Amniotic epithelial cell (primary cell): ENCODE results near the gene BCL2A1.
"Not testable (repeated sequence)": the region's sequence is repeated elsewhere in the genome, so short reads cannot be mapped to it uniquely, and the experiment has no call there.

Experiments
- DNase-seq: peaks from one replicate; pipeline ENCODE4 v3.0.0-alpha.2; 2010; ENCODE audit warnings: low read depth

BCL2A1 gene

DNA sequence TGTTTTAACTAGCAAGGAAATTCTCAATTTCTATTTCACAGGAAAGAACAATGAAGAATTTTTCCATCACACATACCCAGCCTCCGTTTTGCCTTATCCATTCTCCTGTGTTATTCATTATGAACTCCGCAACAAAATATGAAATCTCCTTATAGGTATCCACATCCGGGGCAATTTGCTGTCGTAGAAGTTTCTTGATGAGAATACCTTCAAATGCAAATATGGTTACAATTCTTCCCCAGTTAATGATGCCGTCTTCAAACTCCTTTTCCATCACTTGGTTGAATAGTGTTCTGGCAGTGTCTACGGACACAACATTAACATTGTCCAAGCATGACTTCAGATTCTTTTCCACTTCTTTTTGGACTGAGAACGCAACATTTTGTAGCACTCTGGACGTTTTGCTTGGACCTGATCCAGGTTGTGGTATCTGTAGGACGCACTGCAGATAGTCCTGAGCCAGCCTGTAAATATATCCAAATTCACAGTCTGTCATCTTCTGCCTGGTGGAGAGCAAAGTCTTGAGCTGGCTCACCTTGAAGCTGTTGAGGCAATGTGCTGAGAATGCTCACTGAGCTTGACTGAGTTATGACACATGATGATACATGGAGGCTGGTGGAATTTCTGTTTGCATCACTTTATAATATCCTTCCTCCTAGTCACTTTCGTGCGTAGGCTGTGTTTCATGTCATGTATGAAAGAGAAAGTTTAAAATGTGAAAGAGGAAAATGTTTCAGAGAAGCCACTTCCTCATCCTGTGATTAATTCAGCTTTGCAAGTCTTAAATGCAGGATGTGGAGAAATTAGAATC lies at the start of gene BCL2A1:
Gene BCL2A1 (minus strand): TSS at position 573 of the 811 bp plus-strand sequence. CDS start 77 bp downstream, at position 496.
- DNase-seq, result peak; percentile 98

GRCh38 chr15:80020731-80021130 lies 49.7 kb upstream of the BCL2A1 start:
- no peak for DNase-seq

DNA sequence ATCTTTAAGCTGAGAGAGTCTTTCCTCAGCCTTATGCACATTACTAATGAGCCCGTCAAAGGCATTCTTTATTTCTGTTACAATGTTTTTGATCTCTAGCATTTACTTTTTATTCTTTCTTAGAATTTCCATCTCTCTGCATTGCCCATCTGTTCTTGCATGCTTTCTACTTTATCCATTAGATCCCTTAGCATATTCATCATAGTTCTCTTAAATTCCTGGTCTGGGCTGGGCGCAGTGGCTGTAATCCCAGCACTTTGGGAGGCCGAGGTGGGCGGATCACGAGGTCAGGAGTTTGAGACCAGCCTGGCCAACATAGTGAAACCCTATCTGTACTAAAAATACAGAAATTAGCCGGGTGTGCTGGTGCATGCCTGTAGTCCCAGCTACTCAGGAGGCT lies 49.2 kb upstream of the BCL2A1 start:
- not testable (repeated sequence) for DNase-seq

DNA sequence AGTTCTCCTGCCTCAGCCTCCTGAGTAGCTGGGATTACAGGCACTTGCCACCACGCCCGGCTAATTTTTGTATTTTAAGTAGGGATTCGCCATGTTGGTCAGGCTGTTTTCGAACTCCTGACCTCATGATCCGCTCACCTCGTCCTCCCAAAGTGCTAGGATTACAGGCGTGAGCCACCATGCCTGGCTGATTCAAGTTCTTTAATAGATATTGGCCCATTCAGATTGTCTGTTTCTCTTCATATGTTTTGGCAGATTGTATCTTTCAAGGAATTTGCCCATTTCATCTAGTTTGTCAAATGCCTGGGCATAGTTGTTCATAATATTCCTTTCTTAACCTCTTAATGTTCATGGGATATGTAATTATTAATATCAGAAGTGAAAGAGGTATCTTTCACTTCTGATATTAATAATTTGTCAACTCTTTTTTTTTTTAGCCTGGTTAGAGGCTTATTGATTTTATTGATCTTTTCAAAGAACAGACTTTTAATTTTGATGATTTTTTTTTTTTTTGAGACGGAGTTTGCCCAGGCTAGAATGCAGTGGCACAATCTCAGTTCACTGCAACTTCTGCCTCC lies 48.3 kb upstream of the BCL2A1 start:
- no peak for DNase-seq

GRCh38 chr15:80017139-80017538 lies 46.1 kb upstream of the BCL2A1 start:
- DNase-seq, result not testable (repeated sequence)

GRCh38 chr15:80016506-80016905 lies 45.5 kb upstream of the BCL2A1 start:
- DNase-seq, result not testable (repeated sequence)

- DNase-seq, result peak; percentile 32
These were observed 44.2 kb upstream of the BCL2A1 start for GRCh38 chr15:80015156-80015555.

GRCh38 chr15:80014186-80014585 lies 43.2 kb upstream of the BCL2A1 start:
- not testable (repeated sequence) for DNase-seq

DNA sequence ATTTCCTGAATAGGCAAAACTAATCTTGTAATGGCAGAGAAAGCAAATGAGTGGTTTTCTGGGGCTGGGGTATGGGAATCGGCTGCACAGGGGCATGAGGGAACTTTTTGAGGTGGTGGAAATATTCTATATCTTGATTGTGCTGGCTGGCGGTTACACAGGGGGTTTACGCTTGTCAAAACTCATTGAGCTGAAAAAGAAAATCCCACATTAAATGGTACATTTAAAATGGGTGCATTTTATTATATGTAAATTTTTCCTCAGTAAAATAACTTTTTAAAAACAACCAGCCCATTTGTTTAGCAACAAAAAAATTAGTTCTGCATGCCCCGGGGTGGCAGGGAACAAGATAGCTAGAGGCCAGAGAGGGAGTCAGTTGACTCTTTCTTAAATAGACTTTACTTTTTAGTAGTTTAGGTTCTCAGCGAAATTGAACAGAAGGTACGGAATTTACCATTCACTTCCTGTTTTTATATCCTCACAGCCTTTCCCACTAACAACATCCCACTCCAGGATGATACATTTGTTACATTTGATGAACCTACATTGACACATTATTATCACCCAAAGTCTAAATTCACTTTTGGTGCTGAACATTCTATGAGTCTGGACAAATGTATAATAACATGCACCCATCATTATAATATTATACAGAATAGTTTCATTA lies 41.2 kb upstream of the BCL2A1 start:
- DNase-seq, result no peak

- DNase-seq, result no peak
These were observed 40.6 kb upstream of the BCL2A1 start for GRCh38 chr15:80011596-80011995.

- peak; percentile 80 for DNase-seq
These were observed 40.1 kb upstream of the BCL2A1 start for GRCh38 chr15:80011041-80011523.

- DNase-seq, result no peak
These were observed 39.2 kb upstream of the BCL2A1 start for GRCh38 chr15:80010131-80010673.

- no peak for DNase-seq
These were observed 36.5 kb upstream of the BCL2A1 start for GRCh38 chr15:80007532-80007931.

DNA sequence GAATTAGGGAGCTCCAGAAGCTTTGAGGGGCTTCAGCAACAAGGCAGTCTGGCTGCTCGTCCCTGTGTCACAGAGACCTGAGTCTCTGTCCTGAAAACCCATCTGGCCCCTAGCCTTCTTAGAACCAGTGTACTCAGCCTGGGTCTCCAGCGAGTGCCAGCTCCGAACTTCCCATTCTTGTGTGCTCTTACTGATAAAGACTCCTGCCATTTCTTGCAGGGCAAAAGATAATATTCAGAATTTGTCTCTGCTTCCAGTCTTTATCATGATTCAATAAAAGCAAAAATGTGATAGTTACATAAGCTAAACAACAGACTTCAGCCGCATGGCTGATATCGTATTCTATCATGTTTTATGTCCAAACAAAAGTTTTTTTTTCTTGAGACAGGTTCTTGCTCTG lies 36.0 kb upstream of the BCL2A1 start:
- DNase-seq, result no peak

- DNase-seq, result no peak
These were observed 33.0 kb upstream of the BCL2A1 start for GRCh38 chr15:80003934-80004472.

- no peak for DNase-seq
These were observed 32.2 kb upstream of the BCL2A1 start for GRCh38 chr15:80003171-80003570.

- no peak for DNase-seq
These were observed 31.3 kb upstream of the BCL2A1 start for GRCh38 chr15:80002267-80002666.

GRCh38 chr15:79994615-79995014 lies 23.6 kb upstream of the BCL2A1 start:
- peak; percentile 71 for DNase-seq

GRCh38 chr15:79991826-79992225 lies 20.8 kb upstream of the BCL2A1 start:
- DNase-seq, result no peak

DNA sequence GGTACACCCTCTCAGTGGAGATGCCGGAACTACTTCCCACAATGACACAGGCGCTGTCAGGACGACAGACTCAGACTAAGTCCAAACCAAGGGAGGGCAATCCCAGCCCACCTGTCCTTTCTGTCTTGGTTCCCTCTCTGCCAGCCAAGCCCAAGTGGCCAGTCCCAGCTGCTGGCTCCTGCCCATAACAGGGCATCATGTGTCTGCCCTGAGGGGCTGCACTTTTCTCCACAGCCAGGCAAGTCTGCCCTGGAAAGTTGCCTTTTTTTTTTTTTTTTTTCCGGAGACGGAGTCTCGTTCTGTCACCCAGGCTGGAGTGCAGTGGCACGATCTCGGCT lies 20.0 kb upstream of the BCL2A1 start:
- no peak for DNase-seq

DNA sequence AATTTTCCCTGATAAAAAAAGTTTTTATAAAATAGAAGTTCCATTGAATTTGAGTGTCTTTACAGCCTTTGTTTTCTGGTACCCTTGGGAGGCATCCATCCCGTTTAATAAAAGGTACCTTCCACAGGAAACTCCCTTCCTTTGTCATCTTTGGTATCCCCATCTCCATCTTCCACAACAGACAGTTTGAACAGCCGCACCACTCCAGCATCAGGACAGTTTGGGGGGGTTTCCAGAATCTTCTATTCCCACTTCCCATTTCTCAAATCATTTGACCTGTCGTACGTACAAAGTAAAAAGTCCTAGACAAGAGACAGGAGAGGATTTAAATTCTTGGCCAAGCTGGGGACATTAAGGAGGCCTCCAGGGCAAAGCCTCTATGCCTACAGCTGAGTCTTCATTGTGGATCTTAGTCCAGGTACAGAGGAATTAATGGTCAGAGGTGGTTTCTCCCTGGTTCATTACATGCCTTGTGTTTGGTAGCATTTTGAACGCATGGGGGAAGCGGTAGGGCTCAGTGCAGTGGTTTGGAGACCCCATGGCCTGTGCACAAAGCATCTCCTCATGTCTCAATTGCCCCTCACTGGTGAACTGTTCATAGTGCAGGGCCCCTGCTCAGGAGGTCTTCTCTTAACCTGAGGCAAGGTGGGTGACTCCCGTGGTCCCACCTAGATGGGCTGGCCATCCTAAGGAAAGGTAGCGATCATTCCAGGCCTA lies 19.4 kb upstream of the BCL2A1 start:
- DNase-seq, result no peak

GRCh38 chr15:79989682-79990081 lies 18.7 kb upstream of the BCL2A1 start:
- peak; percentile 93 for DNase-seq
